GM12878 (cell line): ENCODE data around the gene DTNBP1. TPM values are rescaled to one million over a fixed set of nuclear protein-coding genes. Genes with fewer than 3 reads are reported as not detected.

Source experiments
- CREB1 ChIP-seq: IDR thresholded peaks from 2 replicates; pipeline ENCODE4 v1.6.1; 2012; ENCODE audit warnings: low read depth, mild to moderate bottlenecking, inconsistent platforms
- E2F8 ChIP-seq: fragments of 450-650 bp; IDR thresholded peaks from 2 replicates; pipeline ENCODE4 v1.6.1; 2018; ENCODE audit warnings: mild to moderate bottlenecking, low read depth, moderate library complexity; ENCODE audit not compliant: partially characterized antibody
- ETV6 ChIP-seq, 2 experiments: fragments of 450-650 bp in 1 of 2; IDR thresholded peaks in 1 of 2; conservative IDR thresholded peaks in 1 of 2; 2 replicates each; pipeline ENCODE4 v1.6.1; 2014; ENCODE audit warnings: antibody characterized with exemption in 1 of 2, borderline replicate concordance in 1 of 2, low read depth in 1 of 2, mild to moderate bottlenecking in 1 of 2, moderate library complexity in 1 of 2
- GABPA ChIP-seq: IDR thresholded peaks from 2 replicates; pipeline ENCODE4 v1.6.1; 2014; ENCODE audit warnings: antibody characterized with exemption, low read depth, mild to moderate bottlenecking, inconsistent platforms
- GATAD2B ChIP-seq: fragments of 450-650 bp; conservative IDR thresholded peaks from 2 replicates; pipeline ENCODE4 v1.6.1; 2017; ENCODE audit warnings: low read depth, mild to moderate bottlenecking, moderate library complexity
- IKZF1 ChIP-seq: fragments of 450-650 bp; conservative IDR thresholded peaks from 2 replicates; pipeline ENCODE4 v1.6.1; 2017; ENCODE audit warnings: antibody characterized with exemption, mild to moderate bottlenecking
- MLLT1 ChIP-seq: fragments of 450-650 bp; IDR thresholded peaks from 2 replicates; pipeline ENCODE4 v1.6.1; 2016; ENCODE audit warnings: mild to moderate bottlenecking
- MTA3 ChIP-seq: IDR thresholded peaks from 2 replicates; pipeline ENCODE4 v1.6.1; 2012; ENCODE audit warnings: low read length, inconsistent platforms, borderline replicate concordance
- MYB ChIP-seq: fragments of 150-350 bp; IDR thresholded peaks from 2 replicates; pipeline ENCODE4 v1.6.1; 2014; ENCODE audit warnings: mild to moderate bottlenecking, low read depth, low read length, borderline replicate concordance
- NFYA ChIP-seq: IDR thresholded peaks from 2 replicates; pipeline ENCODE4 v1.6.1; 2011; ENCODE audit warnings: low read depth, mild to moderate bottlenecking, low read length, improper control_type of control experiment, borderline replicate concordance
- NR2F1 ChIP-seq: fragments of 450-650 bp; conservative IDR thresholded peaks from 2 replicates; pipeline ENCODE4 v1.6.1; 2017; ENCODE audit warnings: mild to moderate bottlenecking
- PBX3 ChIP-seq: IDR thresholded peaks from 2 replicates; pipeline ENCODE4 v1.6.1; 2011; ENCODE audit warnings: mild to moderate bottlenecking, low read depth, low read length, moderate library complexity; ENCODE audit not compliant: insufficient replicate concordance
- SIN3A ChIP-seq: IDR thresholded peaks from 2 replicates; pipeline ENCODE4 v1.6.1; 2012; ENCODE audit warnings: low read depth, low read length, improper control_type of control experiment
- SUZ12 ChIP-seq: fragments of 200-600 bp; sonication (generic); IDR thresholded peaks from one replicate; pipeline ENCODE4 v1.6.1; 2018; ENCODE audit warnings: antibody characterized with exemption, mild to moderate bottlenecking; ENCODE audit not compliant: unreplicated experiment
- USF1 ChIP-seq: IDR thresholded peaks from 2 replicates; pipeline ENCODE4 v1.6.1; 2011; ENCODE audit warnings: borderline replicate concordance, low read depth, mild to moderate bottlenecking, moderate library complexity, mixed read lengths, low read length; ENCODE audit not compliant: insufficient read depth; ENCODE audit errors: extremely low read length
- ZNF217 ChIP-seq: fragments of 450-650 bp; IDR thresholded peaks from 2 replicates; pipeline ENCODE4 v1.6.1; 2017; ENCODE audit warnings: antibody characterized with exemption, mild to moderate bottlenecking
- ZNF384 ChIP-seq: IDR thresholded peaks from 2 replicates; pipeline ENCODE4 v1.6.1; 2012; ENCODE audit warnings: low read depth, mild to moderate bottlenecking, low read length, improper control_type of control experiment, borderline replicate concordance
- ZSCAN29 ChIP-seq: fragments of 450-650 bp; IDR thresholded peaks from 2 replicates; pipeline ENCODE4 v1.6.1; 2017; ENCODE audit warnings: mild to moderate bottlenecking, moderate library complexity
- polyA plus RNA-seq, 11 experiments: library from polyadenylated mRNA; depleted of rRNA in 4 of 11; unstranded in 6 of 11; stranded (reverse) in 5 of 11; fragments of >200 nt; fragmentation: Nextera tagmentation in 4 of 11; fragmentation: Illumina TruSeq in 1 of 11; extraction: Ambion mirVana in 4 of 11; extraction: Trizol in 1 of 11; gene quantifications; 1 replicate in 1 of 11; 2 replicates in 10 of 11; pipeline versions ENCODE4 v1.2.1 to v1.2.3, GENCODE V29; 2011 to 2016; ENCODE audit warnings: inconsistent platforms in 2 of 11, missing spikeins in 2 of 11, low read depth in 1 of 11
- total RNA-seq, 4 experiments: library from RNA; depleted of rRNA in 3 of 4; stranded (reverse); fragments of >200 nt in 3 of 4; fragmentation: Illumina TruSeq in 1 of 4; extraction: Trizol in 1 of 4; gene quantifications; 2 replicates each; pipeline versions ENCODE4 v1.2.1 to v1.2.3, GENCODE V29; 2013 to 2021
- TF ChIP-seq, protein P1 (sequence below): fragments of 150-350 bp; IDR thresholded peaks from 2 replicates; pipeline ENCODE4 v1.6.1; 2016; ENCODE audit warnings: low read depth, low read length

The DTNBP1 gene
- total and polyA plus RNA-seq, 10 of the 15 experiments (the other 5 are each of a cell fraction or from before 2014, with no cell fraction given) = 7.1 to 40.3 (median 20.1) TPM

DNA sequence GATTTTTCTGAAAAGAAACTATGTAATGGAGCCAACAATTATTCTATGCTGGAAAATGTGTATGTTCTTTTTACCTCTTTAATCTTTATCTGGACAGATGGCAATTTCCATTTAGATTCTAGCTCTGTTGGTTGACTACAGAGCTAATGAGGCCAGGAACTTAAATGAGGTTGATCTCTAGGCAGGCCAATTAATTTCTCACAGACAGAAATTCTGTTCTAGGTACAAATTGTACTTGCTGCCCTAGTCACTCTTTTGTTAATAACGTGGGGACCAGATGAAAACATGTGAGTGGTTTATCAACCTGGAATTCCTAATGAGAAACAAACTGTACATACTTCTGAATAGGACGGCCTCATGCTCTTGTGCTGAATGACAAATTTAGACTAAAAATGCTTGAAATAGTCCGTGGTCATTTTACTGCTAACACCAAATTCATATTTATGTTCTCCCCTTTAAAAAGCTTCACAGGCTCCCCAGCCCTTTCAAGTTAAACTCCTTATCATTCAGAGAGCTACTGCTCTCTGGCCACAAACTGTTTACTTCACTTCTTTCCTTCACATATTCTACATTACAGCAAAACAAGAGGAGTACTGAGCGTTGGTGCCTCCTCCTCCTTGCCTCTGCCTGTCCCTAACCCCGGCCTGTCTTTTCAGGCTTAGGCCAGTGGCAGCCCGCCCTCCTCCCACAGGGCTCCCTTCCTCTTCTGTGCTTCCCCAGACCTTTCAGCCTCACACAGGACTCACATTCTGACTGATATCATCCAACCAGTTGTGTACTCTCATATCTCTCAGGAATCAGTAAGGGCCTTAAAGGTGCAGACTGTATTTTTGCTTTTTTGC lies 41.4 kb downstream of the DTNBP1 start (continued):
- TF ChIP-seq, protein P1, sequence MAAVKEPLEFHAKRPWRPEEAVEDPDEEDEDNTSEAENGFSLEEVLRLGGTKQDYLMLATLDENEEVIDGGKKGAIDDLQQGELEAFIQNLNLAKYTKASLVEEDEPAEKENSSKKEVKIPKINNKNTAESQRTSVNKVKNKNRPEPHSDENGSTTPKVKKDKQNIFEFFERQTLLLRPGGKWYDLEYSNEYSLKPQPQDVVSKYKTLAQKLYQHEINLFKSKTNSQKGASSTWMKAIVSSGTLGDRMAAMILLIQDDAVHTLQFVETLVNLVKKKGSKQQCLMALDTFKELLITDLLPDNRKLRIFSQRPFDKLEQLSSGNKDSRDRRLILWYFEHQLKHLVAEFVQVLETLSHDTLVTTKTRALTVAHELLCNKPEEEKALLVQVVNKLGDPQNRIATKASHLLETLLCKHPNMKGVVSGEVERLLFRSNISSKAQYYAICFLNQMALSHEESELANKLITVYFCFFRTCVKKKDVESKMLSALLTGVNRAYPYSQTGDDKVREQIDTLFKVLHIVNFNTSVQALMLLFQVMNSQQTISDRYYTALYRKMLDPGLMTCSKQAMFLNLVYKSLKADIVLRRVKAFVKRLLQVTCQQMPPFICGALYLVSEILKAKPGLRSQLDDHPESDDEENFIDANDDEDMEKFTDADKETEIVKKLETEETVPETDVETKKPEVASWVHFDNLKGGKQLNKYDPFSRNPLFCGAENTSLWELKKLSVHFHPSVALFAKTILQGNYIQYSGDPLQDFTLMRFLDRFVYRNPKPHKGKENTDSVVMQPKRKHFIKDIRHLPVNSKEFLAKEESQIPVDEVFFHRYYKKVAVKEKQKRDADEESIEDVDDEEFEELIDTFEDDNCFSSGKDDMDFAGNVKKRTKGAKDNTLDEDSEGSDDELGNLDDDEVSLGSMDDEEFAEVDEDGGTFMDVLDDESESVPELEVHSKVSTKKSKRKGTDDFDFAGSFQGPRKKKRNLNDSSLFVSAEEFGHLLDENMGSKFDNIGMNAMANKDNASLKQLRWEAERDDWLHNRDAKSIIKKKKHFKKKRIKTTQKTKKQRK = no peak
- TF ChIP-seq IKZF1 (peak; percentile 65), USF1 (no peak), GATAD2B (no peak), ZNF384 (no peak), ZNF217 (no peak), MTA3 (no peak), E2F8 (no peak), PBX3 (no peak), MYB (no peak), NFYA (no peak), SIN3A (no peak), ETV6 (conservative IDR thresholded peaks at IDR 0.05 in 1 of 2, IDR thresholded peaks at IDR 0.05 in 1 of 2; ENCODE audit: borderline replicate concordance in 1 of 2, low read depth in 1 of 2) (peak in 1 of 2 experiments; percentile 42; a peak in 1 of 4 replicates), SUZ12 (no peak), GABPA (no peak), MLLT1 (0 out of 2 replicates have a peak, but pooled peaks have one; percentile 64), CREB1 (no peak), ZSCAN29 (no peak), NR2F1 (no peak)
